Lower lobe of right lung (tissue), 2 donors: ENCODE measurements around the gene CCDC148. TPM values are rescaled to one million over a fixed set of nuclear protein-coding genes. Genes with fewer than 3 reads are reported as not detected.
"Not testable (repeated sequence)": the region's sequence is repeated elsewhere in the genome, so short reads cannot be mapped to it uniquely, and the experiment has no call there.

Source experiments
- ATAC-seq, 2 donors: fragments of 200-7000 bp; cut with Tn5 transposase; one replicate each; pipeline ENCODE4 v1.9.1; 2020 to 2022; ENCODE audit warnings: mild to moderate bottlenecking in 2 of 2, moderate library complexity in 2 of 2
- DNase-seq: peaks from one replicate; pipeline ENCODE4 v3.0.0-alpha.2; 2020
- H3K27ac ChIP-seq: fragments of 200-600 bp; one replicate; pipeline ENCODE4 v1.8.0; 2022
- H3K27me3 ChIP-seq: fragments of 200-600 bp; one replicate; pipeline ENCODE4 v1.8.0; 2022; ENCODE audit warnings: low read depth
- H3K36me3 ChIP-seq: fragments of 200-600 bp; one replicate; pipeline ENCODE4 v1.8.0; 2022; ENCODE audit warnings: mild to moderate bottlenecking
- H3K4me1 ChIP-seq: fragments of 200-600 bp; one replicate; pipeline ENCODE4 v1.8.0; 2022
- H3K4me3 ChIP-seq: fragments of 200-600 bp; one replicate; pipeline ENCODE4 v1.8.0; 2022; ENCODE audit warnings: mild to moderate bottlenecking
- H3K9me3 ChIP-seq: fragments of 200-600 bp; one replicate; pipeline ENCODE4 v1.8.0; 2022
- CTCF ChIP-seq: fragments of 200-600 bp; IDR thresholded peaks from one replicate; pipeline ENCODE4 v1.8.0; 2022; ENCODE audit warnings: antibody characterized with exemption, mild to moderate bottlenecking
- intact Hi-C: fragments of 100-400 bp; cut with DNase I; formaldehyde crosslinking; loops from one replicate; pipeline ENCODE4 v1.11.0; 2022
- total RNA-seq: library from RNA; stranded (reverse); fragmentation: NEBNext Ultra II Directional; extraction: Animal tissue kit (Norgen Biotek cat#: 25700); gene quantifications from one replicate; pipeline ENCODE4 v1.2.1, GENCODE V29; 2021
- donor health status: DM: no; HTN: yes; CAD: no; lungs with severe emphysema.

CCDC148 gene
- total RNA-seq, 1 donor from 2014 or later, result 2.8 TPM

- no peaks in the 10 kb centered on the region for H3K36me3 ChIP-seq
- H3K27ac ChIP-seq, result no peak overlapping the region
- no peak for ATAC-seq
- H3K9me3 ChIP-seq, result no peaks in the 10 kb centered on the region
- no peaks in the 10 kb centered on the region for H3K27me3 ChIP-seq
- H3K4me1 ChIP-seq, result no peaks in the 10 kb centered on the region
- no peak overlapping the region for H3K4me3 ChIP-seq
- no peak for DNase-seq
- intact Hi-C loops, result no loop called here
- TF ChIP-seq CTCF, result no peak
Measured at GRCh38 chr2:158315000-158315399, 141.6 kb downstream of the CCDC148 start.

GRCh38 chr2:158313734-158314133 lies 142.8 kb downstream of the CCDC148 start:
- TF ChIP-seq CTCF, result no peak
- ATAC-seq (no peak), DNase-seq (no peak)
- Histone ChIP-seq H3K4me1 (no peaks in the 10 kb centered on the region), H3K4me3 (no peak overlapping the region), H3K9me3 (no peaks in the 10 kb centered on the region), H3K27ac (no peak overlapping the region), H3K27me3 (no peaks in the 10 kb centered on the region), H3K36me3 (no peaks in the 10 kb centered on the region)
- intact Hi-C loops, result no loop called here

DNA sequence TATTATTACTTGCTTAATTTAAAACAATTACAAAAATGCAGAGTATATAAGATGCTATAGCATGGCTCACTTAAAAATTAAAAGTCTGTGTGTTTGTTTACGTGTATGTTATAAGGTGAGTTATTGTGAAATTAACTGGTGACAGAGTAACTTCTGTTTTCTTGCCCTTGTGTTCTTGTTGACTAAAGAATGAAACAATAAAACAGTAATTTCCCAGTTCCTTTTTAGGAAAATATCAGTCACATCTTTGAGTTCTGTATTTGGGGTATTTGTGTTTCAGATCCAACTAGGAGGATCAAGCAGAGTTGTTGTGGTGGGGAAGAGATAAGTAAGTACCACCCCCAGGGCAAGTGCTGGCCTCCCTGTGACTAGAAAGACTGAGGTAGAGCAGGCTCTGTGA lies 143.6 kb downstream of the CCDC148 start:
- Histone ChIP-seq H3K9me3 (no peaks in the 10 kb centered on the region), H3K4me3 (no peak overlapping the region), H3K4me1 (no peaks in the 10 kb centered on the region), H3K36me3 (no peaks in the 10 kb centered on the region), H3K27me3 (no peaks in the 10 kb centered on the region), H3K27ac (no peak overlapping the region)
- DNase-seq (no peak), ATAC-seq (no peak)
- TF ChIP-seq CTCF, result no peak
- intact Hi-C loops, result no loop called here

DNA sequence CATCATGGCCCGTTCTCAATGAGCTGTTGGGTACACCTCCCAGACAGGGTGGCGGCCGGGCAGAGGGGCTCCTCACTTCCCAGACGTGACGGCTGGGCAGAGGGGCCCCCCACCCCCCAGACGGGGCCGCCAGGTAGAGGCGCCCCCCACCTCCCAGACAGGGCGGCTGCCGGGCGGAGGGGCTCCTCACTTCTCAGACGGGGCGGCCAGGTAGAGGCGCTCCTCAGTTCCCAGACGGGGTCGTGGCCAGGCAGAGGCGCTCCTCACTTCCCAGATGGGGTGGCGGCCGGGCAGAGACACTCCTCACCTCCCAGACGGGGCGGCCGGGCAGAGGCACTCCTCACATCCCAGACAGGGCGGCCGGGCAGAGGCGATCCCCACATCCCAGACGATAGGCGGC lies 146.1 kb downstream of the CCDC148 start:
- H3K36me3 ChIP-seq, H3K27ac ChIP-seq, H3K4me1 ChIP-seq, H3K4me3 ChIP-seq, ATAC-seq, DNase-seq, intact Hi-C loops, H3K9me3 ChIP-seq, H3K27me3 ChIP-seq: not testable (repeated sequence)

- intact Hi-C loops, result no loop called here
- Histone ChIP-seq H3K4me3 (no peak overlapping the region), H3K36me3 (no peaks in the 10 kb centered on the region), H3K4me1 (no peaks in the 10 kb centered on the region), H3K27me3 (no peaks in the 10 kb centered on the region), H3K27ac (no peak overlapping the region), H3K9me3 (no peaks in the 10 kb centered on the region)
- ATAC-seq, result no peak
- no peak for TF ChIP-seq CTCF
- DNase-seq, result no peak
Measured at GRCh38 chr2:158305501-158305900, 151.1 kb downstream of the CCDC148 start.

- Histone ChIP-seq H3K27ac (no peak overlapping the region), H3K4me3 (no peak overlapping the region), H3K27me3 (no peaks in the 10 kb centered on the region), H3K36me3 (no peaks in the 10 kb centered on the region), H3K9me3 (no peaks in the 10 kb centered on the region), H3K4me1 (no peaks in the 10 kb centered on the region)
- no peak for ATAC-seq
- TF ChIP-seq CTCF, result no peak
- no peak for DNase-seq
- intact Hi-C loops, result no loop called here
Measured at GRCh38 chr2:158300394-158300793, 156.2 kb downstream of the CCDC148 start.
